HUES6 (cell line): ENCODE measurements around the gene FKBP5.
"Not testable (repeated sequence)": the region's sequence is repeated elsewhere in the genome, so short reads cannot be mapped to it uniquely, and the experiment has no call there.

Experiments used
- H3K27ac ChIP-seq: 2 replicates; pipeline ENCODE4 v1.7.0; 2013; ENCODE audit warnings: low read depth, mild to moderate bottlenecking, low read length, inconsistent platforms
- H3K27me3 ChIP-seq: 2 replicates; pipeline ENCODE4 v1.6.1; 2013; ENCODE audit warnings: low read length; ENCODE audit not compliant: control insufficient read depth, insufficient read depth
- H3K36me3 ChIP-seq: 2 replicates; pipeline ENCODE4 v1.6.1; 2013; ENCODE audit warnings: low read length; ENCODE audit not compliant: control insufficient read depth, insufficient read depth
- H3K4me1 ChIP-seq: 2 replicates; pipeline ENCODE4 v1.6.1; 2013; ENCODE audit warnings: low read length; ENCODE audit not compliant: control insufficient read depth, insufficient read depth
- H3K4me3 ChIP-seq: 2 replicates; pipeline ENCODE4 v1.5.1; 2013; ENCODE audit warnings: low read depth, low read length
- H3K9ac ChIP-seq: one replicate; pipeline ENCODE4 v1.6.1; 2013; ENCODE audit warnings: mild to moderate bottlenecking, low read length
- H3K9me3 ChIP-seq: 2 replicates; pipeline ENCODE4 v1.6.1; 2013; ENCODE audit warnings: low read depth, low read length; ENCODE audit not compliant: control insufficient read depth, insufficient read depth

The FKBP5 gene

GRCh38 chr6:35708585-35708984, 19.9 kb upstream of the FKBP5 start:
- peaks cover 5% of the 10 kb centered on the region for H3K9me3 ChIP-seq
- H3K9ac ChIP-seq = no peak overlapping the region
- no peaks in the 10 kb centered on the region for H3K27me3 ChIP-seq
- no peaks in the 10 kb centered on the region for H3K36me3 ChIP-seq
- no peak overlapping the region for H3K27ac ChIP-seq
- H3K4me1 ChIP-seq = no peaks in the 10 kb centered on the region; the same call in 1 of the 2 replicates
- no peak overlapping the region for H3K4me3 ChIP-seq

DNA sequence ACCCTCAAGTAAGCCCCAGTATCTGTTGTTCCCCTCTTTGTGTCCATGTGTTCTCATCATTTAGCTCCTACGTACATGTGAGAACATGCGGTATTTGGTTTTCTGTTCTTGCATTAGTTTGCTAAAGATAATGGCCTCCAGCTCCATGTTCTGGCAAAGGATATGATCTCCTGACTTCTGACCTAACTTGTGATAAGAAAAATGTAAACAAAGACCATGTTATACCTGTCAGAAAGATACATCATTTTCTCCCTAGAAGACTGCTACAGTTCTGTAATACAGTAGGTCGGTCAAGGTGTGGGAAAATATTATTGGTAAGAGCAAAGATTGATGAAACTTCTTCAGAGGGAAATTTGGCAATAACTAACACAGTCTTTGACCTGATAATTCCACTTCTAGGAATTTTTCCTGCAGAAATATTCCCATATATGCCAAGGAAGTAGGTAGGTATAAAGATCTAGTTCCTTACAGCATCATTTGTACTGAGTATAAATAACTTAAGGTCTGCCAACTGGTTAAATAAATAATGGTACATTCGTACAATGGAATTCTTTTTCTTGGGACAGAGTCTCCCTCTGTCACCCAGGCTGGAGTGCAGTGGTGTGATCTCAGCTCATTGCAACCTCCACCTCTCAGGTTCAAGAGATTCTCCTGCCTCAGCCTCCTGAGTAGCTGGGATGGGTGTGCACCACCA, 19.1 kb upstream of the FKBP5 start:
- H3K4me3 ChIP-seq = no peak overlapping the region
- peaks cover 6% of the 10 kb centered on the region for H3K9me3 ChIP-seq
- H3K4me1 ChIP-seq = no peaks in the 10 kb centered on the region
- H3K27ac ChIP-seq = no peak overlapping the region
- H3K36me3 ChIP-seq = no peaks in the 10 kb centered on the region
- H3K27me3 ChIP-seq = no peaks in the 10 kb centered on the region
- no peak overlapping the region for H3K9ac ChIP-seq

DNA sequence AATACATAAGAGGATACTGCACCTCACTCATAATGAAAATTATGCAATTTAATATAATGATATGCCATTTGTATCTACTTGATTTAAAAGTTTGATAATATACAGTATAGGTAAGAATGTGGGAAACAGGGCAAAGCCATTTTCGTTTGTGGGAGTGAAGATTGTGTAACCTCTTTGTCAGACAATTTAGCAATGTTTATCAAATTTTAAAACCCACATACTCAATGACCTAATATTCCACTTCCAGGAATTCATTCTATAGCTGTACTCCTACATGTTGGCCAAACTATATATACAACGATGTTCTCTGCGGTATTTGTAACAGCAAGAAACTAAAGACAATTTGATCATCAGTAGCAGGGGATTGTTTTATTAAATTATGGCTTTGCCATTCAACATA, 17.8 kb upstream of the FKBP5 start:
- Histone ChIP-seq H3K27me3 (no peaks in the 10 kb centered on the region), H3K27ac (no peak overlapping the region), H3K9me3 (peaks cover 6% of the 10 kb centered on the region), H3K4me1 (no peaks in the 10 kb centered on the region), H3K4me3 (no peak overlapping the region), H3K9ac (no peak overlapping the region), H3K36me3 (no peaks in the 10 kb centered on the region)

- H3K9me3 ChIP-seq = peaks cover 6% of the 10 kb centered on the region
- no peaks in the 10 kb centered on the region for H3K36me3 ChIP-seq
- H3K9ac ChIP-seq = no peak overlapping the region
- no peak overlapping the region for H3K27ac ChIP-seq
- no peak overlapping the region for H3K4me3 ChIP-seq
- H3K4me1 ChIP-seq = no peaks in the 10 kb centered on the region
- no peaks in the 10 kb centered on the region for H3K27me3 ChIP-seq
Observed at GRCh38 chr6:35703554-35703953, 14.8 kb upstream of the FKBP5 start.

- Histone ChIP-seq H3K9ac (no peak overlapping the region), H3K4me3 (no peak overlapping the region), H3K27me3 (no peaks in the 10 kb centered on the region), H3K4me1 (no peaks in the 10 kb centered on the region), H3K9me3 (peaks cover 4% of the 10 kb centered on the region), H3K36me3 (no peaks in the 10 kb centered on the region), H3K27ac (no peak overlapping the region)
Observed at GRCh38 chr6:35698858-35699257, 10.1 kb upstream of the FKBP5 start.

DNA sequence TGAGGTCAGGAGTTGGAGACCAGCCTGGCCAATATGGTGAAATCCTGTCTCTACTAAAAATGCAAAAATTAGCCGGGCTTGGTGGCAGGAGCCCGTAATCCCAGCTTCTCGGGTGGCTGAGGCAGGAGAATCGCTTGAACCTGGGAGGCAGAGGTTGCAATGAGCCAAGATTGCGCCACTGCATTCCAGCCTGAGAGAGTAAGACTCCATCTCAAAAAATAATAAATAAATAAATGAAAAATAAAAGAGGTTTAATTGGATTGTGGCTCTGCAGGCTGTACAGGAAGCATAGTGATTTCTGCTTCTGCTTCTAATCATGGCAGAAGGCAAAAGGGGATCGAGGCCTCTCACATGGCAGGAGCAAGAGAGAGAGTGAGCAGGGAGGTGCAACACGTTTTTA, 9.7 kb upstream of the FKBP5 start:
- not testable (repeated sequence) for H3K27ac ChIP-seq, H3K4me1 ChIP-seq, H3K9ac ChIP-seq, H3K4me3 ChIP-seq, H3K27me3 ChIP-seq, H3K36me3 ChIP-seq, H3K9me3 ChIP-seq

GRCh38 chr6:35694462-35694861, 5.7 kb upstream of the FKBP5 start:
- no peaks in the 10 kb centered on the region for H3K27me3 ChIP-seq
- H3K4me1 ChIP-seq = no peaks in the 10 kb centered on the region

GRCh38 chr6:35691027-35691824, 2.5 kb upstream of the FKBP5 start:
- Histone ChIP-seq H3K27me3 (peaks cover 16% of the 10 kb centered on the region), H3K9me3 (no peaks in the 10 kb centered on the region), H3K27ac (no peak overlapping the region), H3K9ac (no peak overlapping the region), H3K4me3 (no peak overlapping the region), H3K36me3 (no peaks in the 10 kb centered on the region), H3K4me1 (peaks cover 8% of the 10 kb centered on the region)

More at GRCh38 chr6:35694462-35694861, 5.7 kb upstream of the FKBP5 start:
- Histone ChIP-seq H3K36me3 (no peaks in the 10 kb centered on the region), H3K27ac (no peak overlapping the region), H3K9me3 (no peaks in the 10 kb centered on the region), H3K9ac (no peak overlapping the region), H3K4me3 (no peak overlapping the region)

GRCh38 chr6:35690484-35690883, 1.8 kb upstream of the FKBP5 start:
- Histone ChIP-seq H3K4me3 (no peak overlapping the region), H3K4me1 (peaks cover 8% of the 10 kb centered on the region), H3K27ac (no peak overlapping the region), H3K9me3 (no peaks in the 10 kb centered on the region), H3K27me3 (peaks cover 16% of the 10 kb centered on the region), H3K9ac (no peak overlapping the region), H3K36me3 (no peaks in the 10 kb centered on the region)

DNA sequence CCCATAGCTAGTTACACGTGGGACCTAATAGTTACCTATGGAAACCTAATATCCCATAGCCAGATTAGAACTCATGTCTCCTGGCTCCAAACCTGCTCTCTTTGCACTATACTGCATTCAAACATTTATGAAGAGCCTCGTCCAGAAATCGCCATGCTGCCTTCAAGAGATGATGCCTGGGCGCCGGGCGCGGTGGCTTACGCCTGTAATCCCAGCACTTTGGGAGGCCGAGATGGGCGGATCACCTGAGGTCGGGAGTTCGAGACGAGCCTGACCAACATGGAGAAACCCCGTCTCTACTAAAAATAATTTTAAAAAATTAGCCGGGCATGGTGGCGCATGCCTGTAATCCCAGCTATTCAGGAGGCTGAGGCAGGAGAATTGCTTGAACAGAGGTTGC, 1.3 kb upstream of the FKBP5 start:
- peaks cover 16% of the 10 kb centered on the region for H3K27me3 ChIP-seq
- not testable (repeated sequence) for H3K9ac ChIP-seq, H3K27ac ChIP-seq, H3K36me3 ChIP-seq, H3K4me1 ChIP-seq, H3K4me3 ChIP-seq, H3K9me3 ChIP-seq
